WTC11 (cell line): ENCODE data around the gene ZBTB44. TPM values are rescaled to one million over a fixed set of nuclear protein-coding genes. Genes with fewer than 3 reads are reported as not detected.

Experiments used
- ATAC-seq: fragments of 200-7000 bp; cut with Tn5 transposase; 2 replicates; pipeline ENCODE4 v1.10.0; 2021; ENCODE audit warnings: mild to moderate bottlenecking, moderate library complexity
- CTCF ChIA-PET: fragments of 300-600 bp; sonication (Branson Sonifier 250); formaldehyde crosslinking; loops from one replicate; lab custom pipeline; 2021; ENCODE audit warnings: antibody characterized with exemption; lab: Charles Lee
- POLR2A ChIA-PET: fragments of 350-600 bp; sonication (Branson Sonifier 250); formaldehyde crosslinking; loops from one replicate; lab custom pipeline; 2021; ENCODE audit warnings: antibody characterized with exemption; lab: Charles Lee
- DNase-seq: peaks from one replicate; pipeline ENCODE4 v3.0.0; 2021; ENCODE audit warnings: low spot score
- H3K27ac Mint-ChIP-seq: 2 replicates; pipeline ENCODE4 v1.8.0; 2021; ENCODE audit warnings: mixed read lengths
- H3K27me3 Mint-ChIP-seq: 2 replicates; pipeline ENCODE4 v1.8.0; 2021; ENCODE audit warnings: low read depth, mild to moderate bottlenecking, moderate library complexity, mixed read lengths
- H3K36me3 Mint-ChIP-seq: 2 replicates; pipeline ENCODE4 v1.8.0; 2021; ENCODE audit warnings: mixed read lengths
- H3K4me1 Mint-ChIP-seq: 2 replicates; pipeline ENCODE4 v1.8.0; 2022; ENCODE audit warnings: mixed read lengths
- H3K4me3 Mint-ChIP-seq: 2 replicates; pipeline ENCODE4 v1.8.0; 2021; ENCODE audit warnings: mild to moderate bottlenecking, moderate library complexity, mixed read lengths
- H3K9me3 Mint-ChIP-seq: 2 replicates; pipeline ENCODE4 v1.8.0; 2021; ENCODE audit warnings: mixed read lengths
- AFF4 ChIP-seq: sonication (generic); formaldehyde crosslinking; IDR thresholded peaks from 2 replicates; pipeline ENCODE4 v1.8.1; 2023; ENCODE audit warnings: mild to moderate bottlenecking, missing genetic modification reagents, borderline replicate concordance
- AR ChIP-seq: fragments of 250-450 bp; sonication (Bioruptor Pico); IDR thresholded peaks from 2 replicates; pipeline ENCODE4 v1.9.0; 2021; ENCODE audit warnings: mild to moderate bottlenecking
- CDX4 ChIP-seq: fragments of 250-450 bp; sonication (Bioruptor Pico); IDR thresholded peaks from 2 replicates; pipeline ENCODE4 v1.9.0; 2021; ENCODE audit warnings: moderate library complexity, mild to moderate bottlenecking, inconsistent platforms, borderline replicate concordance
- E2F1 ChIP-seq: sonication (generic); formaldehyde crosslinking; IDR thresholded peaks from 2 replicates; pipeline ENCODE4 v1.8.0; 2022; ENCODE audit warnings: mild to moderate bottlenecking, missing genetic modification reagents
- E2F4 ChIP-seq: sonication (generic); formaldehyde crosslinking; IDR thresholded peaks from 2 replicates; pipeline ENCODE4 v1.8.1; 2022; ENCODE audit warnings: low read depth, mild to moderate bottlenecking, moderate library complexity, missing genetic modification reagents, borderline replicate concordance
- E2F5 ChIP-seq: sonication (generic); formaldehyde crosslinking; IDR thresholded peaks from 2 replicates; pipeline ENCODE4 v1.8.1; 2022; ENCODE audit warnings: mild to moderate bottlenecking, moderate library complexity, missing genetic modification reagents
- ETV6 ChIP-seq: sonication (generic); formaldehyde crosslinking; IDR thresholded peaks from 2 replicates; pipeline ENCODE4 v1.8.1; 2022; ENCODE audit warnings: mild to moderate bottlenecking, missing genetic modification reagents
- HMGA2 ChIP-seq: fragments of 250-450 bp; sonication (Bioruptor Pico); IDR thresholded peaks from 2 replicates; pipeline ENCODE4 v1.4.0; 2021; ENCODE audit warnings: mild to moderate bottlenecking, moderate library complexity
- JUN ChIP-seq: sonication (generic); formaldehyde crosslinking; IDR thresholded peaks from 2 replicates; pipeline ENCODE4 v1.8.0; 2023; ENCODE audit warnings: mild to moderate bottlenecking, missing genetic modification reagents
- MYBL2 ChIP-seq: sonication (generic); formaldehyde crosslinking; IDR thresholded peaks from 2 replicates; pipeline ENCODE4 v1.8.1; 2023; ENCODE audit warnings: mild to moderate bottlenecking, moderate library complexity, missing genetic modification reagents
- NFE2L1 ChIP-seq: sonication (generic); formaldehyde crosslinking; IDR thresholded peaks from 2 replicates; pipeline ENCODE4 v1.8.1; 2023; ENCODE audit warnings: missing genetic modification reagents
- NR1H2 ChIP-seq: sonication (generic); formaldehyde crosslinking; IDR thresholded peaks from 2 replicates; pipeline ENCODE4 v1.9.0; 2021; ENCODE audit warnings: mild to moderate bottlenecking, moderate library complexity, missing genetic modification reagents
- ZNF423 ChIP-seq: fragments of 250-450 bp; sonication (Bioruptor Pico); IDR thresholded peaks from 2 replicates; pipeline ENCODE4 v2.1.2; 2022; ENCODE audit warnings: mild to moderate bottlenecking, moderate library complexity
- ZNF532 ChIP-seq: fragments of 250-450 bp; sonication (Bioruptor Pico); IDR thresholded peaks from 2 replicates; pipeline ENCODE4 v1.9.0; 2021; ENCODE audit warnings: mild to moderate bottlenecking, borderline replicate concordance
- total RNA-seq: library from RNA; stranded (reverse); gene quantifications from 3 replicates; pipeline ENCODE4 v1.2.3, GENCODE V29; 2021

Gene ZBTB44
- total RNA-seq, 1 experiment from 2014 or later: 107 TPM

GRCh38 chr11:130198964-130199363 is 115.8 kb downstream of the ZBTB44 start:
- TF ChIP-seq ZNF532 (CRISPR knock-in tag) (no peak), E2F5 (CRISPR knock-in tag) (no peak), MYBL2 (CRISPR knock-in tag) (no peak), AR (CRISPR knock-in tag) (no peak), NFE2L1 (CRISPR knock-in tag) (no peak), JUN (no peak), AFF4 (CRISPR knock-in tag) (no peak), HMGA2 (no peak), NR1H2 (CRISPR knock-in tag) (no peak), CDX4 (no peak), ZNF423 (CRISPR knock-in tag) (no peak), E2F4 (CRISPR knock-in tag) (no peak), ETV6 (CRISPR knock-in tag) (no peak), E2F1 (no peak)
- DNase-seq (no peak), ATAC-seq (peak; percentile 56)
- H3K4me3 Mint-ChIP-seq: no peak overlapping the region
- ChIA-PET POLR2A (interaction anchor here (0.6 kb wide), 1 partner anchor 122 kb away, joined by 4 read pairs; no protein-coding TSS in a partner anchor), CTCF (interaction anchor here (1.4 kb wide), 1 partner anchor 14 kb away, joined by 7 read pairs; no protein-coding TSS in a partner anchor)
- no peak overlapping the region for H3K27ac Mint-ChIP-seq
- peaks cover 7% of the 10 kb centered on the region for H3K9me3 Mint-ChIP-seq
- no peaks in the 10 kb centered on the region for H3K4me1 Mint-ChIP-seq
- no peaks in the 10 kb centered on the region for H3K27me3 Mint-ChIP-seq
- peaks cover 15% of the 10 kb centered on the region for H3K36me3 Mint-ChIP-seq
